PFSK-1 (cell line): ENCODE data around the gene TBC1D22A.

ENCODE experiments used
- POLR2AphosphoS5 ChIP-seq: IDR thresholded peaks from 2 replicates; pipeline ENCODE4 v1.6.1; 2012; ENCODE audit warnings: low read depth, mild to moderate bottlenecking, control low read depth, low read length, moderate library complexity
- TAF1 ChIP-seq: IDR thresholded peaks from 2 replicates; pipeline ENCODE4 v1.6.1; 2012; ENCODE audit warnings: low read length, control low read depth, borderline replicate concordance; ENCODE audit not compliant: insufficient read depth

- TF ChIP-seq POLR2AphosphoS5 (no peak), TAF1 (no peak)
These were observed 167.3 kb downstream of the TBC1D22A start for GRCh38 chr22:46929710-46930204.
